ENCODE data around the gene RGS7.
"Not testable (repeated sequence)": the region's sequence is repeated elsewhere in the genome, so short reads cannot be mapped to it uniquely, and the experiment has no call there.

- TF ChIP-seq, protein P1, sequence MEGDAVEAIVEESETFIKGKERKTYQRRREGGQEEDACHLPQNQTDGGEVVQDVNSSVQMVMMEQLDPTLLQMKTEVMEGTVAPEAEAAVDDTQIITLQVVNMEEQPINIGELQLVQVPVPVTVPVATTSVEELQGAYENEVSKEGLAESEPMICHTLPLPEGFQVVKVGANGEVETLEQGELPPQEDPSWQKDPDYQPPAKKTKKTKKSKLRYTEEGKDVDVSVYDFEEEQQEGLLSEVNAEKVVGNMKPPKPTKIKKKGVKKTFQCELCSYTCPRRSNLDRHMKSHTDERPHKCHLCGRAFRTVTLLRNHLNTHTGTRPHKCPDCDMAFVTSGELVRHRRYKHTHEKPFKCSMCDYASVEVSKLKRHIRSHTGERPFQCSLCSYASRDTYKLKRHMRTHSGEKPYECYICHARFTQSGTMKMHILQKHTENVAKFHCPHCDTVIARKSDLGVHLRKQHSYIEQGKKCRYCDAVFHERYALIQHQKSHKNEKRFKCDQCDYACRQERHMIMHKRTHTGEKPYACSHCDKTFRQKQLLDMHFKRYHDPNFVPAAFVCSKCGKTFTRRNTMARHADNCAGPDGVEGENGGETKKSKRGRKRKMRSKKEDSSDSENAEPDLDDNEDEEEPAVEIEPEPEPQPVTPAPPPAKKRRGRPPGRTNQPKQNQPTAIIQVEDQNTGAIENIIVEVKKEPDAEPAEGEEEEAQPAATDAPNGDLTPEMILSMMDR (IDR thresholded peaks at IDR 0.05; ENCODE audit: poor library complexity, severe bottlenecking), result not testable (repeated sequence)
- TF ChIP-seq EZH2 (IDR thresholded peaks at IDR 0.05; ENCODE audit: borderline replicate concordance, insufficient read depth, low read length, poor library complexity, severe bottlenecking); EP300 (conservative IDR thresholded peaks at IDR 0.05; ENCODE audit: poor library complexity, severe bottlenecking); TAF1 (IDR thresholded peaks at IDR 0.05; ENCODE audit: low read depth); RAD21 (conservative IDR thresholded peaks at IDR 0.05); POLR2AphosphoS5 (IDR thresholded peaks at IDR 0.05); SMC3 (conservative IDR thresholded peaks at IDR 0.05; ENCODE audit: poor library complexity); MXI1 (conservative IDR thresholded peaks at IDR 0.05; ENCODE audit: poor library complexity, severe bottlenecking): not testable (repeated sequence)
- TF ChIP-seq, protein P2, sequence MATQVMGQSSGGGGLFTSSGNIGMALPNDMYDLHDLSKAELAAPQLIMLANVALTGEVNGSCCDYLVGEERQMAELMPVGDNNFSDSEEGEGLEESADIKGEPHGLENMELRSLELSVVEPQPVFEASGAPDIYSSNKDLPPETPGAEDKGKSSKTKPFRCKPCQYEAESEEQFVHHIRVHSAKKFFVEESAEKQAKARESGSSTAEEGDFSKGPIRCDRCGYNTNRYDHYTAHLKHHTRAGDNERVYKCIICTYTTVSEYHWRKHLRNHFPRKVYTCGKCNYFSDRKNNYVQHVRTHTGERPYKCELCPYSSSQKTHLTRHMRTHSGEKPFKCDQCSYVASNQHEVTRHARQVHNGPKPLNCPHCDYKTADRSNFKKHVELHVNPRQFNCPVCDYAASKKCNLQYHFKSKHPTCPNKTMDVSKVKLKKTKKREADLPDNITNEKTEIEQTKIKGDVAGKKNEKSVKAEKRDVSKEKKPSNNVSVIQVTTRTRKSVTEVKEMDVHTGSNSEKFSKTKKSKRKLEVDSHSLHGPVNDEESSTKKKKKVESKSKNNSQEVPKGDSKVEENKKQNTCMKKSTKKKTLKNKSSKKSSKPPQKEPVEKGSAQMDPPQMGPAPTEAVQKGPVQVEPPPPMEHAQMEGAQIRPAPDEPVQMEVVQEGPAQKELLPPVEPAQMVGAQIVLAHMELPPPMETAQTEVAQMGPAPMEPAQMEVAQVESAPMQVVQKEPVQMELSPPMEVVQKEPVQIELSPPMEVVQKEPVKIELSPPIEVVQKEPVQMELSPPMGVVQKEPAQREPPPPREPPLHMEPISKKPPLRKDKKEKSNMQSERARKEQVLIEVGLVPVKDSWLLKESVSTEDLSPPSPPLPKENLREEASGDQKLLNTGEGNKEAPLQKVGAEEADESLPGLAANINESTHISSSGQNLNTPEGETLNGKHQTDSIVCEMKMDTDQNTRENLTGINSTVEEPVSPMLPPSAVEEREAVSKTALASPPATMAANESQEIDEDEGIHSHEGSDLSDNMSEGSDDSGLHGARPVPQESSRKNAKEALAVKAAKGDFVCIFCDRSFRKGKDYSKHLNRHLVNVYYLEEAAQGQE (IDR thresholded peaks at IDR 0.05; ENCODE audit: borderline replicate concordance), result not testable (repeated sequence)
These were observed 461.6 kb downstream of the RGS7 start for GRCh38 chr1:240895424-240895823.
